Esophagus squamous epithelium (tissue), 5 donors: Measurements from ENCODE around the gene PFKL. TPM values are rescaled to one million over a fixed set of nuclear protein-coding genes. Genes with fewer than 3 reads are reported as not detected.

Experiments used
- DNase-seq: peaks from one replicate; lab custom pipeline; 2025; lab: John Stamatoyannopoulos, UW
- H3K27ac ChIP-seq, 4 donors: fragments of 200-600 bp; sonication (generic); one replicate each; pipeline ENCODE4 v1.5.1; 2016 to 2019; ENCODE audit warnings: mild to moderate bottlenecking in 1 of 4
- H3K27me3 ChIP-seq, 4 donors: fragments of 200-600 bp; sonication (generic); 1 replicate in 3 of 4; 2 replicates in 1 of 4; pipeline versions ENCODE4 v1.5.1 to v1.6.0; 2017 to 2021; ENCODE audit warnings: antibody characterized with exemption in 1 of 4
- H3K36me3 ChIP-seq, 3 donors: fragments of 200-600 bp; sonication (generic); one replicate each; pipeline ENCODE4 v1.5.1; 2016 to 2019
- H3K4me1 ChIP-seq, 3 donors: fragments of 200-600 bp; sonication (generic); one replicate each; pipeline ENCODE4 v1.5.1; 2017 to 2019
- H3K4me3 ChIP-seq, 4 donors: fragments of 200-600 bp; sonication (generic); 1 replicate in 3 of 4; 2 replicates in 1 of 4; pipeline ENCODE4 v1.5.1; 2016 to 2019; ENCODE audit warnings: mild to moderate bottlenecking in 2 of 4, moderate library complexity in 1 of 4
- H3K9me3 ChIP-seq, 3 donors: fragments of 200-600 bp; sonication (generic); one replicate each; pipeline ENCODE4 v1.5.1; 2016 to 2019
- POLR2A ChIP-seq, 4 donors: fragments of 450-650 bp; IDR thresholded peaks; one replicate each; pipeline ENCODE4 v1.6.1; 2017; ENCODE audit warnings: antibody characterized with exemption in 4 of 4, mild to moderate bottlenecking in 4 of 4, moderate library complexity in 3 of 4
- WGBS, 2 donors: methylation state at CpG; one replicate each; pipeline ENCODE4 v1.1.5; 2018; 5-methylcytosine and 5-hydroxymethylcytosine counted together
- intact Hi-C: fragments of 100-400 bp; cut with DNase I; formaldehyde crosslinking; loops from one replicate; pipeline ENCODE4 v1.15.0; 2022
- total RNA-seq, 4 donors: library from RNA; depleted of rRNA; stranded (reverse); fragments of >200 nt; gene quantifications; one replicate each; pipeline ENCODE4 v1.1.0, GENCODE V29; 2016
- TF ChIP-seq, protein P1 (sequence below), 6 experiments: fragments of 450-650 bp in 4 of 6; fragments of 200-600 bp in 2 of 6; sonication (generic) in 2 of 6; IDR thresholded peaks; one replicate each; pipeline ENCODE4 v1.5.1; 2016 to 2019; ENCODE audit warnings: antibody characterized with exemption in 6 of 6, mild to moderate bottlenecking in 4 of 6, moderate library complexity in 4 of 6
- donor health status: DM: yes; HTN: yes; CAD: no.

PFKL gene
- total RNA-seq, 4 donors from 2014 or later = 81.3 to 135 (median 94.6) TPM

DNA sequence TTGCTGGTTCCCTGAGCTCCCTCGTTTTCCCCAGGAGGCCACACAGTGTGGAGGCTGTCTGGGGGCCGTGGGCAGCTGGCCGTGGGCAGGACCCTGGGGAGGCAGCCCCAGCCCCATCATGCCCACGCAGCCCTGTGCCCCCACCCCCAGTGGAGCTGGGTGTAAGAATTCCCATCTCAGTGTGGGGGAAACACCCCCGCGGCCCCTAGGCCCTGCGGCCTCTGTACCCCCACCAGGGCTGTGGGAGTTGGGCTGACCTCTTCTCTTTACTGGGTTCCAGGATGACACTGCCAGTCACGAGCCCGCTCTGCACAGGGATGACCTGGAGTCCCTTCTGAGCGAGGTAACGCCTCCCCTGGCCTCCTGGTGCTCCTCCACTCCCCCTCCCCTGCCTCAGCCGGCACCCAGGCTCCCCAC lies 3.7 kb upstream of the PFKL start:
- intact Hi-C loops = no loop called here
- Histone ChIP-seq H3K27ac (no peak overlapping the region), H3K4me1 (peaks cover 15 to 51% (median 19%) of the 10 kb centered on the region in 3 donors), H3K27me3 (peaks cover 0 to 56% (median 0%) of the 10 kb centered on the region in 4 donors), H3K4me3 (no peak overlapping the region), H3K9me3 (no peaks in the 10 kb centered on the region), H3K36me3 (no peaks in the 10 kb centered on the region)
- WGBS, 2 donors = 40 to 61% methylated on average over 1 to 3 of the region's 12 CpGs
- TF ChIP-seq, protein P1, sequence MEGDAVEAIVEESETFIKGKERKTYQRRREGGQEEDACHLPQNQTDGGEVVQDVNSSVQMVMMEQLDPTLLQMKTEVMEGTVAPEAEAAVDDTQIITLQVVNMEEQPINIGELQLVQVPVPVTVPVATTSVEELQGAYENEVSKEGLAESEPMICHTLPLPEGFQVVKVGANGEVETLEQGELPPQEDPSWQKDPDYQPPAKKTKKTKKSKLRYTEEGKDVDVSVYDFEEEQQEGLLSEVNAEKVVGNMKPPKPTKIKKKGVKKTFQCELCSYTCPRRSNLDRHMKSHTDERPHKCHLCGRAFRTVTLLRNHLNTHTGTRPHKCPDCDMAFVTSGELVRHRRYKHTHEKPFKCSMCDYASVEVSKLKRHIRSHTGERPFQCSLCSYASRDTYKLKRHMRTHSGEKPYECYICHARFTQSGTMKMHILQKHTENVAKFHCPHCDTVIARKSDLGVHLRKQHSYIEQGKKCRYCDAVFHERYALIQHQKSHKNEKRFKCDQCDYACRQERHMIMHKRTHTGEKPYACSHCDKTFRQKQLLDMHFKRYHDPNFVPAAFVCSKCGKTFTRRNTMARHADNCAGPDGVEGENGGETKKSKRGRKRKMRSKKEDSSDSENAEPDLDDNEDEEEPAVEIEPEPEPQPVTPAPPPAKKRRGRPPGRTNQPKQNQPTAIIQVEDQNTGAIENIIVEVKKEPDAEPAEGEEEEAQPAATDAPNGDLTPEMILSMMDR (IDR thresholded peaks at IDR 0.05) = no peak
- TF ChIP-seq POLR2A (IDR thresholded peaks at IDR 0.05) = no peak
- DNase-seq = no peak

DNA sequence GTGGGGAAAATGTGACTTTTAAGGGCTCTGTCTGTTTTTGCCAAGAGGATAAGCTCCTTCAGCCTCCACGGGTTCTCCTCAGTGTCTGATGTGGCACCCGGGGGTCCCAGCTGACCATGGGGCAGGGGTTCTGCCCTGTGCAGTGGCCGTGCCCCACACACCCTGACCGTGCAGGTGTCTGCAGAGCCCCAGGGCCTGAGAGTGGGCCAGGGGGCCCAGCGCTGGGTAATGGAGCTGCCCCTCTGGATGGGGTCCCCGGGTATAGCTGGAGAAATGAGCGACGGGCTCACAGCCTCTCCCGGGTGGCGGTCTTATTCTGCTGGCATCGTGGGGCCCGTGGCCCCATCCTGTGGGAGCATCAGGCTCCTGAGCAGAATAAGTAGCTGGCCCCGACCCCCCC lies 2.9 kb upstream of the PFKL start:
- H3K4me3 ChIP-seq = no peak overlapping the region
- H3K27ac ChIP-seq = no peak overlapping the region
- no peaks in the 10 kb centered on the region for H3K9me3 ChIP-seq
- peaks cover 0 to 49% (median 0%) of the 10 kb centered on the region in 4 donors for H3K27me3 ChIP-seq
- TF ChIP-seq, protein P1 (IDR thresholded peaks at IDR 0.05) = no peak
- TF ChIP-seq POLR2A (IDR thresholded peaks at IDR 0.05) = no peak
- H3K4me1 ChIP-seq = peaks cover 23 to 59% (median 27%) of the 10 kb centered on the region in 3 donors
- intact Hi-C loops = no loop called here
- WGBS, 2 donors = 73% methylated on average over 2 of the region's 13 CpGs; no CpG with 5 or more reads in 1 of the 2 donors
- DNase-seq = no peak
- no peaks in the 10 kb centered on the region for H3K36me3 ChIP-seq

DNA sequence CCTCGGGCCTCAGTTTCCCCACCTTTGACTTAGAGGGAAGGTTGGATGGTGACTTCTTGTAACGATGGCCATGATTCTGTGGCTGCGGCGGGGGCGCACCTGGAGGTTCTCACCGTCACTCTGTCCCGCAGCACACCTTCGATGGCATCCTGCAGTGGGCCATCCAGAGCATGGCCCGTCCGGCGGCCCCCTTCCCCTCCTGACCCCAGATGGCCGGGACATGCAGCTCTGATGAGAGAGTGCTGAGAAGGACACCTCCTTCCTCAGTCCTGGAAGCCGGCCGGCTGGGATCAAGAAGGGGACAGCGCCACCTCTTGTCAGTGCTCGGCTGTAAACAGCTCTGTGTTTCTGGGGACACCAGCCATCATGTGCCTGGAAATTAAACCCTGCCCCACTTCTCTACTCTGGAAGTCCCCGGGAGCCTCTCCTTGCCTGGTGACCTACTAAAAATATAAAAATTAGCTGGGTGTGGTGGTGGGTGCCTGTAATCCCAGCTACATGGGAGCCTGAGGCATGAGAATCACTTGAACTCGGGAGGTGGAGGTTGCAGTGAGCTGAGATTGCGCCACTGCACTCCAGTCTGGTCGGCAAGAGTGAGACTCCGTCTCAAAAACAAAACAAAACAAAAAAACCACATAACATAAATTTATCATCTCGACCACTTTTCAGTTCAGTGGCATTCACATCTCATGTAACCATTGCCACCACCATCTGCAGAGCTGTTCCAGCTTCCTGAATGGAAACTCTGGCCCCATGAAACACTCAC lies 2.1 kb upstream of the PFKL start:
- WGBS, 2 donors = 14 to 20% methylated on average over 7 to 8 of the region's 22 CpGs
- H3K27me3 ChIP-seq = peaks cover 0 to 41% (median 0%) of the 10 kb centered on the region in 4 donors
- TF ChIP-seq, protein P1 (IDR thresholded peaks at IDR 0.05) = peak; percentile 72 to 87 (median 81)
- no peak for TF ChIP-seq POLR2A (IDR thresholded peaks at IDR 0.05)
- H3K27ac ChIP-seq = peak overlapping the region in 1 of 4 donors; percentile 17
- intact Hi-C loops = no loop called here
- no peak overlapping the region for H3K4me3 ChIP-seq
- no peaks in the 10 kb centered on the region for H3K9me3 ChIP-seq
- no peak for DNase-seq
- peaks cover 31 to 67% (median 33%) of the 10 kb centered on the region in 3 donors for H3K4me1 ChIP-seq
- H3K36me3 ChIP-seq = no peaks in the 10 kb centered on the region

DNA sequence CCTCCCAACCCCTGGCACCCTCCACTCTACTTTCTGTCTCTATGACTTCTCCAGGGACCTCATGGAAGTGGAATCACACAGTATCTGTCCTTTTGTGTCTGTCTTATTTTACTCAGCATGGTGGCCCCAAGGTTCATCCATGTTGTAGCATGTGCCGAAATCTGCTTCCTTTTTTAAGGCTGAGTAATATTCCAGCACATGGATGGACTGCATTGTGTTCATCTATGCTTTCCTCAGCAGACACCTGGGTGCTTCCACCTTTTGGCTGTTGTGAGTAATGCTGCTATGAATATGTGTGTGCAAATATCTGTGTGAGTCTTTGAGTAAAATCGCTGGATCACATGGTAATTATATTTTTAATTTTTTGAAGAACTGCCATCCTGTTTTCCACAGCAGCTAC lies 1.6 kb upstream of the PFKL start:
- Histone ChIP-seq H3K4me3 (no peak overlapping the region), H3K9me3 (no peaks in the 10 kb centered on the region), H3K4me1 (peaks cover 33 to 73% (median 36%) of the 10 kb centered on the region in 3 donors), H3K27me3 (peaks cover 0 to 38% (median 0%) of the 10 kb centered on the region in 4 donors), H3K27ac (no peak overlapping the region), H3K36me3 (no peaks in the 10 kb centered on the region)
- intact Hi-C loops = no loop called here
- WGBS, 2 donors = 77 to 83% methylated on average over 2 of the region's 2 CpGs
- no peak for DNase-seq
- TF ChIP-seq, protein P1 (IDR thresholded peaks at IDR 0.05) = peak in 3 of 6 experiments; percentile 5 to 40 (median 8)
- TF ChIP-seq POLR2A (IDR thresholded peaks at IDR 0.05) = no peak

DNA sequence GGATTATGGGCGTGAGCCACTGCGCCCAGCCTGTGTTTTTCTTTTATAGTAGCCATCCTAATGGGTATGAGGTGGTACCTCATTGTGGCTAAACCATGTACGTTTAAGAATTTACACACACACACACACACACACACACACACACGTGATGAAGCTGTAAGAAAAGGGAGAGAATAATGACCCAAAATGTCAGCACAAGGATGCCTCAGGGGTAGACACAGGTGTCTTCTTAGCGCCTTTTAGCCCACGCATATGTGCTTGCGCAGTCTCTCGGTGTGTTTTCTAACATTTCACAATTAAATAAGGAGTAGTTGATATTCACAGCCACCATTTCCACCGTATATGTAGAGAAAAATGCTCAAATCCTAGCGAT lies 782 bp upstream of the PFKL start:
- TF ChIP-seq, protein P1 (IDR thresholded peaks at IDR 0.05) = no peak
- TF ChIP-seq POLR2A (IDR thresholded peaks at IDR 0.05) = no peak
- Histone ChIP-seq H3K9me3 (no peaks in the 10 kb centered on the region), H3K27ac (peak overlapping the region; percentile 85 to 97 (median 96)), H3K4me3 (peak overlapping the region; percentile 67 to 98 (median 84)), H3K36me3 (peaks cover 0 to 2% (median 0%) of the 10 kb centered on the region in 3 donors), H3K4me1 (peaks cover 36 to 80% (median 42%) of the 10 kb centered on the region in 3 donors), H3K27me3 (peaks cover 0 to 35% (median 0%) of the 10 kb centered on the region in 4 donors)
- intact Hi-C loops = no loop called here
- 6 to 11% methylated on average over 5 to 7 of the region's 10 CpGs for WGBS, 2 donors
- no peak for DNase-seq
